Keratinocyte (primary cell): ENCODE measurements around the gene POLR1A. TPM values are rescaled to one million over a fixed set of nuclear protein-coding genes. Genes with fewer than 3 reads are reported as not detected.

Source experiments
- DNase-seq: peaks from one replicate; pipeline ENCODE4 v3.0.0-alpha.2; 2011; ENCODE audit warnings: low read depth, missing footprints, low spot score
- FAIRE-seq: peaks from 2 replicates; lab custom pipeline; 2011; peaks lifted over from hg19 to GRCh38; lab: Jason Lieb, UNC
- H2AFZ ChIP-seq: 2 replicates; pipeline ENCODE4 v1.6.0; 2012; ENCODE audit warnings: low read length, control low read depth, inconsistent platforms; ENCODE audit not compliant: control insufficient read depth
- H3K27ac ChIP-seq: 2 replicates; pipeline ENCODE4 v1.5.1; 2011; ENCODE audit warnings: low read length; ENCODE audit not compliant: control insufficient read depth, insufficient read depth
- H3K27me3 ChIP-seq: 3 replicates; pipeline ENCODE4 v1.6.0; 2011; ENCODE audit warnings: low read length; ENCODE audit not compliant: control insufficient read depth, insufficient read depth; ENCODE audit errors: extremely low read depth
- H3K36me3 ChIP-seq, 2 experiments: 2 replicates in 1 of 2; 3 replicates in 1 of 2; pipeline ENCODE4 v1.5.1; 2011; ENCODE audit warnings: low read length in 2 of 2, mild to moderate bottlenecking in 1 of 2; ENCODE audit not compliant: control insufficient read depth in 2 of 2, insufficient read depth in 2 of 2; ENCODE audit errors: extremely low read depth in 1 of 2
- H3K4me1 ChIP-seq: 3 replicates; pipeline ENCODE4 v1.5.1; 2011; ENCODE audit warnings: low read length; ENCODE audit not compliant: control insufficient read depth, insufficient read depth; ENCODE audit errors: extremely low read depth
- H3K4me2 ChIP-seq: 3 replicates; pipeline ENCODE4 v1.6.0; 2011; ENCODE audit warnings: low read depth, low read length; ENCODE audit not compliant: control insufficient read depth, insufficient read depth; ENCODE audit errors: extremely low read depth
- H3K4me3 ChIP-seq, 3 experiments: fragments of 200-600 bp in 1 of 3; sonication (generic) in 1 of 3; 2 replicates in 2 of 3; 3 replicates in 1 of 3; pipeline ENCODE4 v1.5.1; 2011 to 2016; ENCODE audit warnings: low read length in 3 of 3, mild to moderate bottlenecking in 3 of 3, control low read depth in 2 of 3, inconsistent platforms in 1 of 3, low read depth in 1 of 3, mixed read lengths in 1 of 3, mixed run types in 1 of 3, moderate library complexity in 1 of 3; ENCODE audit not compliant: control insufficient read depth in 2 of 3, insufficient read depth in 2 of 3; ENCODE audit errors: extremely low read depth in 1 of 3
- H3K79me2 ChIP-seq: 2 replicates; pipeline ENCODE4 v1.6.0; 2012; ENCODE audit warnings: low read length; ENCODE audit not compliant: control insufficient read depth, insufficient read depth
- H3K9ac ChIP-seq: 3 replicates; pipeline ENCODE4 v1.6.0; 2011; ENCODE audit warnings: low read length; ENCODE audit not compliant: control insufficient read depth, insufficient read depth; ENCODE audit errors: extremely low read depth
- H3K9me1 ChIP-seq: 3 replicates; pipeline ENCODE4 v1.6.0; 2011; ENCODE audit warnings: low read length; ENCODE audit not compliant: control insufficient read depth, insufficient read depth; ENCODE audit errors: extremely low read depth
- H3K9me3 ChIP-seq: 2 replicates; pipeline ENCODE4 v1.5.1; 2012; ENCODE audit warnings: low read depth, low read length; ENCODE audit not compliant: control insufficient read depth
- H4K20me1 ChIP-seq: 3 replicates; pipeline ENCODE4 v1.6.0; 2011; ENCODE audit warnings: low read length; ENCODE audit not compliant: control insufficient read depth, insufficient read depth; ENCODE audit errors: extremely low read depth
- EZH2 ChIP-seq: IDR thresholded peaks from one replicate; pipeline ENCODE4 v1.6.1; 2012; ENCODE audit warnings: inconsistent platforms, mild to moderate bottlenecking, low read length, moderate library complexity
- dilution Hi-C: fragments of 300-500 bp; cut with MboI; formaldehyde crosslinking; loops from one replicate; pipeline ENCODE4 v1.7.0; 2020; ENCODE audit warnings: low sequenced_read_pairs; ENCODE audit not compliant: extremely low pct_ligation_motif_present
- polyA plus RNA-seq, 5 experiments: library from polyadenylated mRNA; depleted of rRNA in 3 of 5; stranded (reverse) in 3 of 5; stranded (forward) in 1 of 5; unstranded in 1 of 5; fragments of >200 nt; gene quantifications; 1 replicate in 1 of 5; 2 replicates in 3 of 5; 3 replicates in 1 of 5; pipeline versions ENCODE4 v1.2.1 to v1.2.3, GENCODE V29; 2011 to 2012; ENCODE audit warnings: missing spikeins in 2 of 5, low read depth in 1 of 5, low replicate concordance in 1 of 5
- TF ChIP-seq, protein P1 (sequence below), 3 experiments: IDR thresholded peaks in 1 of 3; conservative IDR thresholded peaks in 1 of 3; optimal IDR thresholded peaks in 1 of 3; 2 replicates in 2 of 3; 3 replicates in 1 of 3; pipeline versions ENCODE3 to v1.5.1; 2011; ENCODE audit warnings: low read length in 3 of 3, mild to moderate bottlenecking in 3 of 3, moderate library complexity in 2 of 3, control low read depth in 1 of 3, inconsistent platforms in 1 of 3; ENCODE audit not compliant: insufficient read depth in 2 of 3; ENCODE audit errors: extremely low read depth in 1 of 3

The POLR1A gene
- polyA plus RNA-seq, 1 donor (not counting 4 experiments of a cell fraction or from before 2014, with no cell fraction given), result 16.1 TPM

DNA sequence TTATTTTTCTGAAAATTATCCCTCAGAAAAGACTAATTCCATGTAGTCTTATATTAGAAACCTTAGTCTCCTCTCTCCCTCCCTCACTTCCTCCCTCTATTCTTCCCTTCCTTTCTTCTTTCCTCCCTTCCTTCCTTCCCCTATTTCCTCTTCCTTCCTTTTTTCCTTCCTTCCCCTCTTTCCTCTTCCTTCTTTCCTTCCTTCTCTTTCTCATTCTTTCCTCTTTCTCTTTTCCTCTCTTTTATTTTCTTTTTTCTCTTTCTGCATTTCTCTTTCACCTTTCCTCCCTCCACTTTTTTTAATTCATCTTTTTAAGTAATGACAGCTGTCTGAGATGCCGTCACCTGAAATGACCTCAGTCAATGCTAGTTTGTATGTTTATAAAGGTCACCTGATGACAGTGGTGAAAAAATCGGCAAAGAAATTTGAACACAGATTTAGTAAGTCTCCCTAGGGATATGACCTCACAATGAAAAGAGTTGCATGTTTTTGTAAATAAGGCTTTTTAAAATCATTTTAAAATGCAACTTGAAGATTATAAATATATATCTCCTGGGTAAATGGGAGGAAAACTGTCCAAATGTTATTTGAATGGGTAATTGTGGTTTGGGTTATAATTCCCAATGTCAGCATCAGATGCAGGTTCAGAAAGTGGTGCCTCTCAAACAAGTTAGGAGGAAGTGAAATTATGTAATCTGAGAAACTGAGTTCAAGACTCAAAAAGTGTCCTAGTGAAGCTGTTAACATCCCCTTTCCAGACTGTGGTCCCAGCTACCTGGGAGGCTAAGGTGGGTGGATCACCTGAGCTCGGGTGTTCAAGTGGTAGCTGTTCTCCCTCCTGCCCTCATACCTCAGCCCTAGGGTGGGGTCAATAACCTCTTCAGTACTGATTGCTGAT, 126.6 kb downstream of the POLR1A start:
- Histone ChIP-seq H3K79me2 (no peaks in the 10 kb centered on the region), H4K20me1 (no peaks in the 10 kb centered on the region), H3K36me3 (no peaks in the 10 kb centered on the region), H3K9me3 (no peaks in the 10 kb centered on the region), H3K4me1 (peaks cover 3% of the 10 kb centered on the region), H3K9ac (no peak overlapping the region), H2AFZ (no peak overlapping the region), H3K9me1 (no peaks in the 10 kb centered on the region), H3K27ac (no peak overlapping the region), H3K4me3 (no peak overlapping the region), H3K4me2 (no peak overlapping the region), H3K27me3 (peaks cover 24% of the 10 kb centered on the region)
- DNase-seq (no peak), FAIRE-seq (no peak)
- dilution Hi-C loops, result no loop called here
- no peak for TF ChIP-seq EZH2
- TF ChIP-seq, protein P1, sequence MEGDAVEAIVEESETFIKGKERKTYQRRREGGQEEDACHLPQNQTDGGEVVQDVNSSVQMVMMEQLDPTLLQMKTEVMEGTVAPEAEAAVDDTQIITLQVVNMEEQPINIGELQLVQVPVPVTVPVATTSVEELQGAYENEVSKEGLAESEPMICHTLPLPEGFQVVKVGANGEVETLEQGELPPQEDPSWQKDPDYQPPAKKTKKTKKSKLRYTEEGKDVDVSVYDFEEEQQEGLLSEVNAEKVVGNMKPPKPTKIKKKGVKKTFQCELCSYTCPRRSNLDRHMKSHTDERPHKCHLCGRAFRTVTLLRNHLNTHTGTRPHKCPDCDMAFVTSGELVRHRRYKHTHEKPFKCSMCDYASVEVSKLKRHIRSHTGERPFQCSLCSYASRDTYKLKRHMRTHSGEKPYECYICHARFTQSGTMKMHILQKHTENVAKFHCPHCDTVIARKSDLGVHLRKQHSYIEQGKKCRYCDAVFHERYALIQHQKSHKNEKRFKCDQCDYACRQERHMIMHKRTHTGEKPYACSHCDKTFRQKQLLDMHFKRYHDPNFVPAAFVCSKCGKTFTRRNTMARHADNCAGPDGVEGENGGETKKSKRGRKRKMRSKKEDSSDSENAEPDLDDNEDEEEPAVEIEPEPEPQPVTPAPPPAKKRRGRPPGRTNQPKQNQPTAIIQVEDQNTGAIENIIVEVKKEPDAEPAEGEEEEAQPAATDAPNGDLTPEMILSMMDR (optimal IDR thresholded peaks at IDR 0.05 in 1 of 3, IDR thresholded peaks at IDR 0.05 in 1 of 3, conservative IDR thresholded peaks at IDR 0.05 in 1 of 3; ENCODE audit: extremely low read depth in 1 of 3, insufficient read depth in 2 of 3, low read length in 3 of 3), result no peak

DNA sequence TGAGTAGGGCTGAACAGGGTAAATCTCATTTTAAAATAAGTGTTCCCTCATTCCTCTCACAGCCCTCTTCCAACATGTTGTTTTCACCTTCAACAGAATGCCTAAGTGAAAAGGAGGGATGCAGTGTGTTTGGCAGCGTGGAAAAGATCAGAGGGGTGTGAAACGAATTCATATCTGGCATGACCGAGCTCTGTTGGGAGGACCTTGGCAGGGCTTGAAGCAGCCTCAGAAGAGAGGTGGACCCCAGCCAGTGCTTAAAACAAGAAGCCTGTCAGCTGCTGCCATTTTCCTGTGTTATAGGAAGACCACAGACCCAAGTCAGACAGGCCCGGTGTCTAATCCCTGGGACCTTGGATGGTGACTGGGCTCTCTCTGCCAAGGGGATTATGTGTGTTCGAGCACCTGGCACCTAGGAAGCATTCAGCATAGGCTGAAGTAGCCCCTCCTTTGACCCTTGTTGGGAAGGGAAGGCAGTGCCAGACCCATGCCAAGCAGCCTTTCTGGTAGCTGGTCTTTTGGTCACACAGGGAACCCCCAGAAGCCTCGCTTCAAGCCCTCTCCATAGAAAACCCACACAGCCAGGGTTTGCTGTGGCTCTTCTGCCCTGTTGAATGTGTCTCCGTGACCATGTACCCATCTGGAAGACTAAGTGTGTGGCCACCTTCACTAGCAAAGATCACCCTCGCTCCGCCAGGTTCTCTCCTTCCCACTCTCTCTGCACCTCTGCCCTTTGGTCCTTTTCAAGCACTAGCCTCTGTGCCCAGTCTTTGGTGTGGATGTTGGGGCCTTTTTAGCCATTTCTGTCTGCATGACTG, 129.4 kb downstream of the POLR1A start:
- FAIRE-seq, result no peak
- Histone ChIP-seq H3K9me3 (no peaks in the 10 kb centered on the region), H3K27ac (no peak overlapping the region), H3K4me3 (no peak overlapping the region), H3K9me1 (no peaks in the 10 kb centered on the region), H4K20me1 (no peaks in the 10 kb centered on the region), H2AFZ (no peak overlapping the region), H3K4me1 (peaks cover 3% of the 10 kb centered on the region), H3K4me2 (no peak overlapping the region), H3K79me2 (no peaks in the 10 kb centered on the region), H3K27me3 (peaks cover 19% of the 10 kb centered on the region), H3K9ac (no peak overlapping the region), H3K36me3 (no peaks in the 10 kb centered on the region)
- dilution Hi-C loops, result no loop called here
- TF ChIP-seq EZH2, result no peak
- TF ChIP-seq, protein P1 (optimal IDR thresholded peaks at IDR 0.05 in 1 of 3, IDR thresholded peaks at IDR 0.05 in 1 of 3, conservative IDR thresholded peaks at IDR 0.05 in 1 of 3; ENCODE audit: extremely low read depth in 1 of 3, insufficient read depth in 2 of 3, low read length in 3 of 3), result no peak
- DNase-seq, result no peak
